Stimulated activated CD4-positive, alpha-beta T cell treated with anti-CD3 and anti-CD28 coated beads, Interleukin-2, amount 100 ng/mL, for 4 hours (primary cell): ENCODE measurements around the gene LRRC2.
"Not testable (repeated sequence)": the region's sequence is repeated elsewhere in the genome, so short reads cannot be mapped to it uniquely, and the experiment has no call there.

Experiments
- DNase-seq: peaks from one replicate; pipeline ENCODE4 v3.0.0-alpha.2; 2020; ENCODE audit warnings: low read depth

The LRRC2 gene

GRCh38 chr3:46557814-46558183, 8.3 kb downstream of the LRRC2 start:
- DNase-seq: no peak

GRCh38 chr3:46553154-46553553, 12.9 kb downstream of the LRRC2 start:
- DNase-seq: no peak

GRCh38 chr3:46552538-46552937, 13.6 kb downstream of the LRRC2 start:
- DNase-seq: no peak

- no peak for DNase-seq
Measured at GRCh38 chr3:46551615-46552014, 14.5 kb downstream of the LRRC2 start.

- no peak for DNase-seq
Measured at GRCh38 chr3:46549989-46550388, 16.1 kb downstream of the LRRC2 start.

- no peak for DNase-seq
Measured at GRCh38 chr3:46549408-46549904, 16.6 kb downstream of the LRRC2 start.

- not testable (repeated sequence) for DNase-seq
Measured at GRCh38 chr3:46548611-46549010, 17.5 kb downstream of the LRRC2 start.

- DNase-seq: no peak
Measured at GRCh38 chr3:46546896-46547440, 19.1 kb downstream of the LRRC2 start.

- DNase-seq: no peak
Measured at GRCh38 chr3:46545818-46546630, 20.1 kb downstream of the LRRC2 start.

- DNase-seq: no peak
Measured at GRCh38 chr3:46544771-46545503, 21.2 kb downstream of the LRRC2 start.

GRCh38 chr3:46542801-46543201, 23.3 kb downstream of the LRRC2 start:
- DNase-seq: no peak

- no peak for DNase-seq
Measured at GRCh38 chr3:46542344-46542743, 23.8 kb downstream of the LRRC2 start.

GRCh38 chr3:46541835-46542234, 24.3 kb downstream of the LRRC2 start:
- DNase-seq: no peak

GRCh38 chr3:46540550-46540949, 25.6 kb downstream of the LRRC2 start:
- DNase-seq: no peak

GRCh38 chr3:46539443-46540005, 26.6 kb downstream of the LRRC2 start:
- no peak for DNase-seq

GRCh38 chr3:46538803-46539442, 27.2 kb downstream of the LRRC2 start:
- DNase-seq: peak; percentile 56

- DNase-seq: not testable (repeated sequence)
Measured at GRCh38 chr3:46538425-46538802, 27.7 kb downstream of the LRRC2 start.

- no peak for DNase-seq
Measured at GRCh38 chr3:46537779-46538178, 28.3 kb downstream of the LRRC2 start.

- DNase-seq: no peak
Measured at GRCh38 chr3:46537316-46537715, 28.8 kb downstream of the LRRC2 start.

- DNase-seq: no peak
Measured at GRCh38 chr3:46536758-46537157, 29.3 kb downstream of the LRRC2 start.

GRCh38 chr3:46535746-46536145, 30.4 kb downstream of the LRRC2 start:
- no peak for DNase-seq

- DNase-seq: no peak
Measured at GRCh38 chr3:46533091-46533490, 33.0 kb downstream of the LRRC2 start.
